Dedifferentiated amniotic fluid mesenchymal stem cell (primary cell): ENCODE data around the gene COA4.

Experiments
- DNase-seq: peaks from one replicate; pipeline ENCODE4 v3.0.0-alpha.2; 2016; ENCODE audit errors: extremely low spot score

Gene COA4

DNA sequence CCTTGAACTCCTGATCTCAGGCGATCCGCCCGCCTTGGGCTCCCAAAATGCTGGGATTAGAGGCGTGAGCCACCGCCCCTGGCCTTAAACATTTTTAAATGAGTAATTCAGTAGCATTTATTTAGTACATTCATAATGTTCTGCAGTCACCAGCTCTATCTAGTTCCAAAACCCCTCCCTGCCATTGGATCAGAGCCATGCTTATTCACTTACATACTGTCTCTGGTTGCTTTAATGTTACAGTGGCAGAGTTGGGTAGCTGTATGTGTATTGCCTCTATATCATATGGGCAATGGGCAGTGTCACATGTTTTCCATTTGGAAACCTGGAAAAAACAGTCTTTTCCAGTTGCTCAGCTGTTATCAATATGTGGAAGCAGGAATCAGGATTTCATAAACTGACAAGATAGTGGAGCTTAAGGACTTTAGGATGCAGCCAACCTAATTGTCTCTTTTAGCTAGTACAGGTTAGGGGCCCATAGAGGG, 10.5 kb downstream of the COA4 start:
- peak; percentile 24 for DNase-seq

DNA sequence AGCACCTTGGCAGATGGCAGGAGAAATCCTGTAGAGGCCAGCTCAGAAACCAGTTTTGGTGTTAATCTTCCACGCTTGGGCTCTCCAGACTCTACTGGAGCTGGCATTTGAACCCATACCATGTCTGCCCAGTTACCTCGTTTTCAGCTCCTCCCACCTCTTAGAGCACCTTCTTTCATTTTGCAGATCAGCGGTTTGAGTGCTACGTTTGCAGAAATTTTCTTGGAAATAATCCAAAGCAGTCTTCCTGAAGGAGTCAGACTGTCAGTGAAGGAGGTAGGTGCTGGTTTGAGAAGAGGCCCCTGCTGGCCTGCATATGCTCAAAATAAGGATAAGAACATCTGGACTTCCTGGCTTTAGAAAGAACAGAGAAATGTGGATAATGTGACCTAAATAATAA, 13.7 kb downstream of the COA4 start:
- no peak for DNase-seq

DNA sequence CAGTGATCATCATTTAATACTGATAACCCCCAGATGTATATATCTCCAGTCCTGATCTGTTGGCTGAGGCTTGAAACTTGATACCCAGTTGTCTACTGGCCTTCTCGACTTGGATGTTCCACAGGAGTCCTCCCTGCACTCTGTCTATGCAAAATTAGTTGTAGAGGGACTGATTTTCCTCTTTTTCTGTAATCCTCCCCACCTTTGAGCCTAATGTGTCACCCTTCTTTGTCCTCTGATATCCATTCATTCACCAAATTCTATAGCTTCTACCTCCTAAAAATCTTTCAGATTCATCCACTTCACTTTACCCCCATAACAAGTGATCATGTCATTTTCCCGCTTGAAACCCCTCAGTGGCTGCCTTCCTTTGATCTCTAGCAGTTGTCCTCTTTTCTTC, 16.4 kb downstream of the COA4 start:
- DNase-seq, result no peak

DNA sequence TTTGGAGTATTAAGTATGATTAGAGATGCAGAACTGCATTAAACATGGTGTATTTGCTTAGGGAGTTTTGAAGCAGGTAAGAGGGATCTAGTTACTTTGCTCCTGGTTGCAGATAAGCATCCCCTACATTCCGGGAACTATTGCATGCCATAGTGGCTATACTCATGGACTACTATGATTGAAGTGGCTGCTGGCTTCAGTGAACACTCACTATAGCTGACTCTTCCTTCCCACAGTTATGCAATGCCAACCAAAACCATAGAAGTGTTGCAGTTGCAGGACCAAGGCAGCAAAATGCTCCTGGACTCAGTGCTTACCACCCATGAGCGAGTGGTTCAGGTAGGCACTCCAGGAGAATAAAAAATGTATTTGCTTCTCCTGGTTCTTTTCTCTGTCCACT, 17.0 kb downstream of the COA4 start:
- DNase-seq, result no peak

DNA sequence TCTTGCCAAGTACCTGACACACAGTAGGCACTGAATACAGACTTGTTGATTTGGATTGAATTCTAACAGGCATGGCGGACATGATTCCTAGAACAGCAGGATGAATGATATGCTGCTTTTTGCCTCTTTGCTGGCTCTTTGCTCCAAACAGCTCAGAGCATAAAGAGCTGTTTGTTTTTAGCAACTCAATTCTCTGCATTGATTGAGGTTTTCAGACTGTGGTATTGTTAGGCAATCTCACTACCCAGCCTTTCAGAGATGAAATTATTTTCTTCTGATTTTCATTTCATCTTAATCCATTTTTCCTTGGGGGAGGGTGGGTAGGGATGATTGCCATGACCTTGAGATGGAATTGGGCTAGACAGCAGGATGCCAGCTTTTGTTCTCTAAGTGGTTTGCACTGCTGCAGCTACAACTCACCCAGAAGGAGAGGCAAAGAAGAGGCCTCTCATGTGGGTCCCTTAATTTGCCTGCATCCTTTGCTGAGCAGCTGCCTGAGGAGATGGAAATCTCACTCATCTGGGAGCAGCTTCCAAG, 20.5 kb downstream of the COA4 start:
- DNase-seq, result no peak

DNA sequence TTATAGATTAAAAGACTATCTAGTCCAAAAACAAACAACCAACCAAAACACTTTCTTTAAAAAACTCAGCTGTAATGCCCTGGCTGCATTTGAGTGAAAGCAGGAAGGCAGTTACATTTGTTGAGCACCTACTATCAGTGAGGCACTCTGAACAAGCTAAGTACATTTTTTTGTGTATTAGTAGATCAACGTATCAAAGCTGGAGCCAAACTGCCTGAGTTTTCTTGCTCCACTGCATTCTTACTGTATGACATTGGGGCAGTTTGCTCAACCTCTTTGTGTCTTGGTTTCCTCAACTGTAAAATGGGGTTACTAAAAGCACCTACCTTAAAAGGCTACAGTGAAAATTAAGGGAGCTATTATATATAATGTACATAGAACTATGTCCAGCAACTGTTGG, 22.0 kb downstream of the COA4 start:
- DNase-seq, result no peak

DNA sequence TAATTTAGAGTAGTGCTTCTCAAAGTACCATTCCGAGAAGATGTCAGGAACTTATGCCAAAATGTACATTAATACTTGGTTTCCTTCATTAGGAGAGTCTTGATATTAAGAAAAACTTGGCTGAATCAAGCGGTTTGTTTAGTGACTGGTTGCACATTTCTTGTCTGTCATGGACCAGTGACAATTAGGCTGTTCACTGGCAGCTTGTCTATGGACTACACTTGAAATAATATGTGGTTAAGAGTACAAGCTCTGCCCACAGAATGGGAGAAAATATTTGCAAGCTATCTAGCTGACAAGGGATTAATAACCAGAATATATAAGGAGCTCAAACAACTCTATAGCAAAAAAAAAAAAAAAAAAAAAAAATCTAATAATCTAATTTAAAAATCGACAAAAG, 24.6 kb downstream of the COA4 start:
- no peak for DNase-seq

DNA sequence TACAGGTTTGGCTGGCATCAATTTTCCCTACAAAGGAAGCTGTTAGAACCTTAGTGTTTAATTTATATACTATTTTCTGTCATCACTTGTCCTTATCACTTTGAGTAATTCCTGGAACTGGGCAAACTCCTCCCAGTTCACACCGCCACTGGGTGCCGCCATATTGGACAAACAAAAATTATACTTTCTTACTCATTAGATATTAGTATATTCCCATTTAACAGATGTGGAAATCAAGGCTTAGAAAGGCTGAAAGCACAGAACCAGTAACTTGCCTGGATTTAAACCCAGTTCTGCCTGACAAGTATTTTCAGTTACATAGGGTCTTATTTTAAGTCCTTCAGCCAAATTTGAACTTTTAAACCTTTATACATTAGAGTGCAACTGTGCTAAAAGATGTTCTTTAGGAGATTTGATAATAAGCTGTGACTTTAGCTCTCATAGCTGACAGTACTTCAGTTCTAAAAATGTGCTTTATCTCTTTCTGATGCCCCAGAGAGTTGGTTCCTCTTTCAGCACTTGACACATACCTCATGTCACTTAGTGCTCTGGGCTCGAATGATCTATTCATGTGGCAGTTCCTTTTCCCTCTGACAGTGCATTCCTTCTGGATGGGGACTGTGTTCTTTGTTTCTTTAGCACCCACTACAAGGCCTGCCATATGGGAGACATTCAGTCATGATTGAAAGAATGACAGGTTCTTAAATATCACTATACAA, 25.4 kb downstream of the COA4 start:
- no peak for DNase-seq

DNA sequence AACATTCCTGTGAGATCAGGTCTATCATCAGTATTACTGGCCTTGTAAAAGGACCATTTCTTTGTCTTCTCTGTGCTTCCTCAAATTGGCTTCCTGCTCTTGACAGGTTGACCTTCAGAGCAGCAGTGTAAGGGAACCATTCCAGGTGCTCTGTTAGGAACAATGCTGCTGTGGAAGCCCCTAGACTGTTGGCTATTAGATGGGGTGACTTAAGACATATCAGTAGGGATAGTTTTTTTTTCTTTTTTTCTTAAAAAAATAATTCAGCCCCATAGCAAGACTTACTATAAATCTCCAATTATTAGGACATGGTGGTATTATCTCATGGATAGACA, 37.6 kb downstream of the COA4 start:
- DNase-seq, result no peak

DNA sequence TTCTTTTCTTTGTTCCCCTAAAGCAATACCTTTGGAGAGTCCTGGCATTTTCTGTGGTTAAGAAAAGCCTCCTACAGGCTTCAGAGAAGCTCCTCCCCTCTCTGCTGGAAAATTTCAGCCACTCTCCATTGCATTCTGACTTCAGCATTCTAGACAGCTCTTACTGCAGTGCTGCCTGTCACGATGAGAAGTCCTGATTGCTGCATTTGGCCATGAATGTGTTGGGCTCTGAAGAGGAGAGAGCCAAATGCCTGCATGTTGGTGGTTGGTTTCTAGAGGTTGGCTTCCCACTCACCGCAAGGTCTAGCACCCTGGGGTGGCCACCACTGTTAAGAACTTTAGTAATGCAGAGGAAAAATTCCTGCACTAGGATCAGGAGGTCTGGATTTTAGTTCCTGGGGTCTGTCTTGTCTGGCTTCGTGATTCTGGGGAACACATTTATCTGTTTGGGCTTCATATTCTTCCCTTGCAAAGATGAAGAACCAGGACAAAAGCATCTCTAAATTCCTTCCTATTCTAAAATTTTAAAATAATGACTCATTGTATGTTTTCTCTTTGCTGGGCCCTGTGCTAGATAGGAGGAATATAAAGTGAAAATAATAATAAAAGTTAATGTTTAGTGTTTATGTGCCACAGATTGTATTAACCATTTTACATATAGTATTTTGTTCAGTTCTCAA, 38.1 kb downstream of the COA4 start:
- peak; percentile 19 for DNase-seq

DNA sequence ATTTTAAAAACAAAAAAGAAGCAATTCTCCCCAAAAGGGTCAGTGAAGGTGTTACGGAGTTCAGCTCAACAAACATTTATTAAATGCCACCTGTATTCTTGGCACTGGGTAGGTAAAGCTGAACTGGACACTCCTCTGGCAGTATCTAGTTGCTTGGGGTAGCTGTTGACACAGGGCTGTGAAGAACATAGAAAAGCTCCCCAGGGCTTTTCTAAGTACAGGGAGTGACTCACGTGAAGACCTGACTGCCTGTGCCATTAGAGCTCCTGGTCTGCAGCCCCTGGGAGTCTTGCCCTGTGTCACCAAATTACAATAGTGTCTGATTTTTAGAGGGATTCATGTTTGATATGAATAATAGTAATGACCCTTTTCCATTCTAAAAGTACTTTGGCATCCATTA, 43.6 kb downstream of the COA4 start:
- DNase-seq, result no peak

DNA sequence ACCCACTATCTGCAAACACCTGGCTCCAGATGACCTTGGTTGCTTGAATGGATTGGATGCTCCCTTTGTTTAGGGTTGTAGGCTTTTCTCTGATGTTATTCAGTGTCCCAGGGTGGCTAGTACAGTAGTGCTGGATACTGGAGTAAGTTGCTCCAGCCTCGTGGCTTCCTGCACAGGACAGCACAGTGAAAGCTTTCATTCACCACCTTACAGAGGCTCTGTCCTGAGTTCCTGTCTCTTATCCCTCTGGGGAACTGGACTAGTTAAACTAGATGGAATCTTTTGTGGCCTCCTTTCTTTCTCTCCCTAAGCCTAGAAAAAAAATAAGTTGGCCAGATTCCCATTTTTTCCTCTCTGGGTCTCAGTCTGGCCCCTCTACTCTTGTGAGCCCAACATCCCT, 46.4 kb downstream of the COA4 start:
- no peak for DNase-seq
